Stomach smooth muscle (tissue), 2 donors: Measurements from ENCODE around the gene TSHR.
"Not testable (repeated sequence)": the region's sequence is repeated elsewhere in the genome, so short reads cannot be mapped to it uniquely, and the experiment has no call there.

Source experiments
- H3K27ac ChIP-seq: one replicate; pipeline ENCODE4 v1.7.0; 2013; ENCODE audit warnings: mild to moderate bottlenecking, low read length, inconsistent platforms
- H3K27me3 ChIP-seq, 2 donors: one replicate each; pipeline ENCODE4 v1.7.0; 2013; ENCODE audit warnings: low read length in 2 of 2; ENCODE audit not compliant: insufficient read depth in 2 of 2, control insufficient read depth in 1 of 2
- H3K36me3 ChIP-seq, 2 donors: one replicate each; pipeline ENCODE4 v1.7.0; 2013; ENCODE audit warnings: low read length in 2 of 2; ENCODE audit not compliant: control insufficient read depth in 2 of 2, insufficient read depth in 2 of 2
- H3K4me1 ChIP-seq: one replicate; pipeline ENCODE4 v1.7.0; 2013; ENCODE audit warnings: low read length; ENCODE audit not compliant: control insufficient read depth, insufficient read depth
- H3K4me3 ChIP-seq, 2 donors: one replicate each; pipeline ENCODE4 v1.7.0; 2013; ENCODE audit warnings: low read length in 2 of 2
- H3K9ac ChIP-seq, 2 donors: one replicate each; pipeline ENCODE4 v1.7.0; 2013; ENCODE audit warnings: low read length in 2 of 2, mild to moderate bottlenecking in 1 of 2
- H3K9me3 ChIP-seq, 2 donors: one replicate each; pipeline ENCODE4 v1.7.0; 2013; ENCODE audit warnings: low read length in 2 of 2; ENCODE audit not compliant: control insufficient read depth in 2 of 2
- donor health status: healthy.
- donor health status: Pancreatic carcinoma.

Gene TSHR

GRCh38 chr14:80996049-80996901, 40.9 kb downstream of the TSHR start:
- peak overlapping the region in 1 of 2 donors; percentile 31 for H3K4me3 ChIP-seq
- no peak overlapping the region for H3K9ac ChIP-seq
- no peaks in the 10 kb centered on the region for H3K4me1 ChIP-seq
- H3K36me3 ChIP-seq = no peaks in the 10 kb centered on the region
- H3K9me3 ChIP-seq = no peaks in the 10 kb centered on the region
- peaks cover 0 to 4% of the 10 kb centered on the region in 2 donors for H3K27me3 ChIP-seq
- H3K27ac ChIP-seq = no peak overlapping the region

- Histone ChIP-seq H3K9ac (no peak overlapping the region), H3K4me3 (no peak overlapping the region), H3K36me3 (no peaks in the 10 kb centered on the region), H3K27me3 (peaks cover 4 to 5% of the 10 kb centered on the region in 2 donors), H3K9me3 (no peaks in the 10 kb centered on the region), H3K27ac (no peak overlapping the region), H3K4me1 (no peaks in the 10 kb centered on the region)
Observed at GRCh38 chr14:81001447-81001846, 46.0 kb downstream of the TSHR start.

DNA sequence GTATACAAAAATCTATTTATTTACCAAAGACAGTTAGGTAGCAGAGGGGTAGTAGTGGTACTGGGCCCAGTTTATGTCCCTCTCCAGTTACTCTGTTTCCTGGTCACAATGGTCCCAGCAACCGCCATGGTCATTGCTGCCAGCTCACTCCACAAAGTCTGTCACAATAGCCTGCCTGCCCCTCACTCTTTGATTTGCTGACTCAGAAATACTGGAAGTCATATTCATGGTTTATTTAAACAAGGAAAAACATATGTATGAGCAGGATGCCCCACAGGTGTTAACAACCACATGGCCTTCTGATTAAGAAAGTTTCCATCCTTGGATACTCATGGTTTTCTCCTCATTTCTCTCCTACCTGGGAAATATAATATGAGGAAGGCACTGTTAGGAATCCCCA, 49.2 kb downstream of the TSHR start:
- H3K27ac ChIP-seq = no peak overlapping the region
- no peaks in the 10 kb centered on the region for H3K4me1 ChIP-seq
- H3K9me3 ChIP-seq = no peaks in the 10 kb centered on the region

DNA sequence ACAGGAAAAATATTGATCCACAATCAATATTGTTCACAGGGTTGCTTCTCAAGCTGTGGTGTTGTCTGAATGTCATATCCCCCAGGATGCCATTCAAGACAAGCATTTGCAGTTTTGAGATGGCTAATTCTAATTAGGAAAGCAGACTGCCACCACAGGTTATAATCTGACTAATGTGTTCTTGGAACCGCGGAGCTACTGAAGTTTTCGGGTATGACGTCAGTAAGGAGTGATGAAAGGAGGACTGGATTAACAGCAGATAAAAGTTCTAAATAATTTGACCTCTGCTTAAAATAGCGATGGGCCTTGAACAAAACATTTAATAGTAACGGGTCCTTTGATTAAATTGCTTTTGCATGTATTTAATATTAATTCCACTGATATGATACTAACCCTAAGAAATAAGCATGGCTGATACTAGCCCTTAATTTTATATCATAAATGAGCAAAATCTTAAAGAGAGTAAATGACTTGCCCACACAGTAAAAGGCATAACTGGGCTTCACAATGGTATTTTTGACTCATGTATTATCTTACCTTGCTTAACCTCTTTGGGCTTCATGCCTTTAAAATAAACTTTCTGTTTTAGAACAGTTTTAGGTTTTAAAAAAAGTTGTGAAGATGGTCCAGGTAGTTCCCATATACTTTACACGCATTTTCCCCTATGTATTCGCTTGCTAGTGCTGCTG, 50.3 kb downstream of the TSHR start:
- no peak overlapping the region for H3K4me3 ChIP-seq
- no peaks in the 10 kb centered on the region for H3K36me3 ChIP-seq
- no peaks in the 10 kb centered on the region for H3K4me1 ChIP-seq
- no peak overlapping the region for H3K9ac ChIP-seq
- peaks cover 0 to 5% of the 10 kb centered on the region in 2 donors for H3K27me3 ChIP-seq
- H3K27ac ChIP-seq = no peak overlapping the region
- no peaks in the 10 kb centered on the region for H3K9me3 ChIP-seq

More for the DNA sequence above, 49.2 kb downstream of the TSHR start:
- Histone ChIP-seq H3K27me3 (peaks cover 0 to 5% of the 10 kb centered on the region in 2 donors), H3K4me3 (no peak overlapping the region), H3K36me3 (no peaks in the 10 kb centered on the region), H3K9ac (no peak overlapping the region)

DNA sequence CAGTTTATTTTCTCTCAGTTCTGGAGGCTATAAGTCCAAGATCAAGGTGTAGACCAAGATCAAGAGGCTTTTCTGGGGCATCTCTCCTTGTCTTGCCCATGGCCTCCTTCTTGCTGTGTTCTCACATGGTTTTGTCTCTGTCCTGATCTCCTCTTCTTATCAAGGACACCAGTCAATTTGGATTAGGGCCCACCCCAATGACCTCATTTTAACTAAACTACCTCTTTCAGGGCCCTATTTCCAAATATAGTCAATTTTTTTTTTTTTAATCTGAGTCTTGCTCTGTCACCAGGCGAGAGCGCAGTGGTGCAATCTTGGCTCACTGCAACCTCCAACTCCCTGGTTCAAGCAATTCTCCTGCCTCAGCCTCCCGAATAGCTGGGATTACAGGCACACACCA, 50.8 kb downstream of the TSHR start:
- peaks cover 0 to 5% of the 10 kb centered on the region in 2 donors for H3K27me3 ChIP-seq
- H3K36me3 ChIP-seq = no peaks in the 10 kb centered on the region
- H3K9ac ChIP-seq = no peak overlapping the region
- no peaks in the 10 kb centered on the region for H3K9me3 ChIP-seq
- no peak overlapping the region for H3K4me3 ChIP-seq
- H3K27ac ChIP-seq = no peak overlapping the region
- no peaks in the 10 kb centered on the region for H3K4me1 ChIP-seq

- Histone ChIP-seq H3K36me3 (no peaks in the 10 kb centered on the region), H3K9me3 (no peaks in the 10 kb centered on the region), H3K9ac (no peak overlapping the region), H3K4me3 (no peak overlapping the region), H3K4me1 (no peaks in the 10 kb centered on the region), H3K27me3 (peaks cover 0 to 5% of the 10 kb centered on the region in 2 donors), H3K27ac (no peak overlapping the region)
Observed at GRCh38 chr14:81007131-81007530, 51.7 kb downstream of the TSHR start.

DNA sequence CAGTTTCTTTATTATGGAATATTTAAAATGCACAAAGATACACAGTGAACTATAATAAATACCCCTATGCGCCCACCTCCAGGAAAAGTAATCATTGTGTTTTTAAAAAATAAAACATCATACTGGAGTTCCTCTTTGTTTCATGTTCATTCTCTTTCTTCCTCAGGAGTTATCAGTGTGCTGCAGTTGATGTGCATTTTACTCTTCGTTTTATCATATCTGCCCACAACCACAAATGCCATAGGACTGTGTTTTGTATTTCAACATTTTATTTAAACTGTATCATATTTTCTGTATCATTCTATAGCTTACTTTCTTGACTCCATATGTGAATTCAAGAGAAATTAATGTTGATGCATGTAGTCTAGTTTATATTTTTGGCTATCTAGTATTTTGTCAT, 53.9 kb downstream of the TSHR start:
- Histone ChIP-seq H3K36me3 (no peaks in the 10 kb centered on the region), H3K4me1 (no peaks in the 10 kb centered on the region), H3K27me3 (peaks cover 0 to 4% of the 10 kb centered on the region in 2 donors), H3K27ac (no peak overlapping the region), H3K4me3 (no peak overlapping the region), H3K9ac (no peak overlapping the region), H3K9me3 (no peaks in the 10 kb centered on the region)

DNA sequence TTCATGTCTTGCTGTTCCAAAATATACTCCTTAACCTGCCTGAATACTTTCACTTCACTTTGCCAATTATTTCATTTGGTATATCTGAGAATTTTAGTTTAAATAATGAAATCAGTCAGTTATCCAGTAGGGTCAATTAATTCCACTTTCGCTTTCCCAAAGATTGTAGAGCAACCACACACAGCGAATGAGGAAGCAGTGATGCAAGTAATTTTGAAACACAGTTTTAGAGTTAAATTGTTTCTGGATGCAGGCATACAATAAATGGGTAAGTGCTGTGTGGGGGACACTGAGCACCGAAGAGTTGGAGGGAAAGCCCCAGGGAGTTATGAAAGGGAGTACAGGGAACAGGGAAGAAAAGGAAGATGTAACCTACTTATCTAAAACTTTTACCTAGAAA, 62.8 kb downstream of the TSHR start:
- no peak overlapping the region for H3K4me3 ChIP-seq
- no peaks in the 10 kb centered on the region for H3K4me1 ChIP-seq
- H3K9ac ChIP-seq = no peak overlapping the region
- H3K36me3 ChIP-seq = no peaks in the 10 kb centered on the region
- H3K27me3 ChIP-seq = no peaks in the 10 kb centered on the region
- no peak overlapping the region for H3K27ac ChIP-seq
- H3K9me3 ChIP-seq = no peaks in the 10 kb centered on the region

DNA sequence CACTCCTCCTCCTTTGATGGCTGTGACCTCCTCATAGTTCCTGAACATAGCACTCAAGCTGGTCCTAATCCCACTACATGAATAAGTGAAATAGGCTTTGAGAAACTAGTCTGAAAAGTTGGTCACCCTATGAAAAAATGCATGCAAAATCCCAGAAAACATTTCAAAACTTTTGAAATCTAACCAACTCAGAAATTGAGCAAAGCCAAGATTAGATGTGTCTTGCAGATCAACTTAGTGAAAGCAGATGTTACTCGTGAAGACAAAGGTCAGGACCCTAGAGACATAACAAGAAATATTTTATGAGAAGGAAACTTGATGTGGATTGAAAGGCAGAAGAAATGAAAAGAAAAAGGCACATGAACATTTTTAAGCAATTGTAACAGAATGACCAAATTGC, 63.3 kb downstream of the TSHR start:
- Histone ChIP-seq H3K4me1 (no peaks in the 10 kb centered on the region), H3K9ac (no peak overlapping the region), H3K36me3 (no peaks in the 10 kb centered on the region), H3K27ac (no peak overlapping the region), H3K4me3 (no peak overlapping the region), H3K9me3 (no peaks in the 10 kb centered on the region), H3K27me3 (no peaks in the 10 kb centered on the region)

- not testable (repeated sequence) for H3K9ac ChIP-seq, H3K9me3 ChIP-seq, H3K4me1 ChIP-seq, H3K27me3 ChIP-seq, H3K27ac ChIP-seq, H3K36me3 ChIP-seq, H3K4me3 ChIP-seq
Observed at GRCh38 chr14:81019113-81019512, 63.7 kb downstream of the TSHR start.
